Spinal cord (tissue), 10 donors: Measurements from ENCODE around the gene PSMC3IP. TPM values are rescaled to one million over a fixed set of nuclear protein-coding genes. Genes with fewer than 3 reads are reported as not detected.
A peak's percentile ranks its signal among the peaks of the same experiment; 100 is the strongest.
"Not testable (repeated sequence)": the region's sequence is repeated elsewhere in the genome, so short reads cannot be mapped to it uniquely, and the experiment has no call there.

ENCODE experiments used
- DNase-seq, 6 donors: peaks; one replicate each; pipeline versions ENCODE4 v3.0.0 to v3.0.0-alpha.2; 2013 to 2015; ENCODE audit warnings: low spot score in 6 of 6, low read depth in 4 of 6
- H3K27ac ChIP-seq: one replicate; pipeline ENCODE4 v1.5.1; 2013; ENCODE audit warnings: low read depth, low read length, control low read depth
- H3K27me3 ChIP-seq: one replicate; pipeline ENCODE4 v1.6.1; 2013; ENCODE audit warnings: low read length; ENCODE audit not compliant: control insufficient read depth, insufficient read depth
- H3K36me3 ChIP-seq: one replicate; pipeline ENCODE4 v1.6.1; 2013; ENCODE audit warnings: low read length; ENCODE audit not compliant: control insufficient read depth, insufficient read depth
- H3K4me1 ChIP-seq: one replicate; pipeline ENCODE4 v1.6.1; 2013; ENCODE audit warnings: low read length; ENCODE audit not compliant: control insufficient read depth, insufficient read depth
- H3K4me3 ChIP-seq: one replicate; pipeline ENCODE4 v1.5.1; 2013; ENCODE audit warnings: low read depth, low read length, control low read depth
- H3K9me3 ChIP-seq: one replicate; pipeline ENCODE4 v1.6.1; 2013; ENCODE audit warnings: low read length; ENCODE audit not compliant: control insufficient read depth, insufficient read depth
- WGBS: methylation state at CpG from one replicate; pipeline ENCODE4 v1.1.5; 2013; ENCODE audit warnings: missing lambda C conversion rate; ENCODE audit not compliant: insufficient coverage; 5-methylcytosine and 5-hydroxymethylcytosine counted together
- polyA plus RNA-seq, 2 donors: library from polyadenylated mRNA; unstranded; fragments of 120-200 nt; gene quantifications; one replicate each; pipeline ENCODE4 v1.2.1, GENCODE V29; 2013; ENCODE audit not compliant: insufficient read length in 2 of 2
- total RNA-seq, 2 donors: library from RNA; depleted of rRNA in 1 of 2; stranded (reverse); fragments of 120-200 nt in 1 of 2; fragments of >200 nt in 1 of 2; gene quantifications; one replicate each; pipeline versions ENCODE4 v1.2.3 to v1.2.4, GENCODE V29; 2013 to 2014
- donor health status: healthy.

The PSMC3IP gene
- total and polyA plus RNA-seq, 4 donors = 5.9 to 24.1 (median 14.1) TPM

DNA sequence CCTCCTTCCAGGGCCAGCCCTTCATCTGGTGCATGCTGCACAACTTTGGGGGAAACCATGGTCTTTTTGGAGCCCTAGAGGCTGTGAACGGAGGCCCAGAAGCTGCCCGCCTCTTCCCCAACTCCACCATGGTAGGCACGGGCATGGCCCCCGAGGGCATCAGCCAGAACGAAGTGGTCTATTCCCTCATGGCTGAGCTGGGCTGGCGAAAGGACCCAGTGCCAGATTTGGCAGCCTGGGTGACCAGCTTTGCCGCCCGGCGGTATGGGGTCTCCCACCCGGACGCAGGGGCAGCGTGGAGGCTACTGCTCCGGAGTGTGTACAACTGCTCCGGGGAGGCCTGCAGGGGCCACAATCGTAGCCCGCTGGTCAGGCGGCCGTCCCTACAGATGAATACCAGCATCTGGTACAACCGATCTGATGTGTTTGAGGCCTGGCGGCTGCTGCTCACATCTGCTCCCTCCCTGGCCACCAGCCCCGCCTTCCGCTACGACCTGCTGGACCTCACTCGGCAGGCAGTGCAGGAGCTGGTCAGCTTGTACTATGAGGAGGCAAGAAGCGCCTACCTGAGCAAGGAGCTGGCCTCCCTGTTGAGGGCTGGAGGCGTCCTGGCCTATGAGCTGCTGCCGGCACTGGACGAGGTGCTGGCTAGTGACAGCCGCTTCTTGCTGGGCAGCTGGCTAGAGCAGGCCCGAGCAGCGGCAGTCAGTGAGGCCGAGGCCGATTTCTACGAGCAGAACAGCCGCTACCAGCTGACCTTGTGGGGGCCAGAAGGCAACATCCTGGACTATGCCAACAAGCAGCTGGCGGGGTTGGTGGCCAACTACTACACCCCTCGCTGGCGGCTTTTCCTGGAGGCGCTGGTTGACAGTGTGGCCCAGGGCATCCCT, 34.1 kb downstream of the PSMC3IP start:
- DNase-seq = no peak
- H3K4me3 ChIP-seq = no peak overlapping the region
- 91% methylated on average over 39 of the region's 39 CpGs for WGBS
- H3K4me1 ChIP-seq = peaks cover 8% of the 10 kb centered on the region
- H3K36me3 ChIP-seq = peaks cover 69% of the 10 kb centered on the region
- H3K27ac ChIP-seq = no peak overlapping the region
- no peaks in the 10 kb centered on the region for H3K27me3 ChIP-seq
- H3K9me3 ChIP-seq = no peaks in the 10 kb centered on the region

DNA sequence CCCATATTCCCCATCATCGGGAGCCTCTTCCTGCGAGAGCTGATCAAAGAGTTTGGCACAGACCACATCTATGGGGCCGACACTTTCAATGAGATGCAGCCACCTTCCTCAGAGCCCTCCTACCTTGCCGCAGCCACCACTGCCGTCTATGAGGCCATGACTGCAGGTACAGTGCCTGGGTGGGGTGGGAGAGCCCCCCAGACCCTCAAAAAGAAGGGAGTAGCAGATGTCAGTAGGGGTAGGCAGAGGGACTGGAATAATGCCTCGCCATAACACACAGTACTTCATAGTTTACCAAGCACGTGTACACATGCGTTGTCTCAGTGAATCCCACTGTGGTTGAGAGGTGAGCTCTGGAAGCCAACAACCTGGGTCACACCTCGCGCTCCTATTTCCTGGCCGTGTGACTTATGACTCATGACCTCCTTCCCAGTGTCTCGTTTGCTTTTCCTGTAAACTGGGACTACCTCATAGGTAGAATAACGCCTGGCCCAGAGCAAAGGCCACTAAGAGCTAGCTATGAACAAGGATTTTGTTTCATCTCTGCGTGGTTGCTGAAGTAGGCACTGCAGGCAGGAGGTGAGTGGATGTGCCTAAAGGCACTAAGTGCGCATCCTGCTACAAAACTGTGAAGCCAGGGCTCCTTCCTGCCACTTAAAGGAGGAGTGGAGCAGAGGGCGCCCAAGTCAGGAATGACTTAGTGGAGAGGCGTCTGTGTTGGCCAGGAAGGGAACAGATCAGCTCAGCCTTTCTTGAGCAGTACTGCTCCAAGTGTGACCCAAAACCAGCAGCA, 36.3 kb downstream of the PSMC3IP start:
- 93% methylated on average over 11 of the region's 17 CpGs for WGBS
- H3K4me1 ChIP-seq = peaks cover 14% of the 10 kb centered on the region
- H3K9me3 ChIP-seq = no peaks in the 10 kb centered on the region
- H3K27ac ChIP-seq = no peak overlapping the region
- peaks cover 66% of the 10 kb centered on the region for H3K36me3 ChIP-seq
- H3K4me3 ChIP-seq = no peak overlapping the region
- no peaks in the 10 kb centered on the region for H3K27me3 ChIP-seq
- no peak for DNase-seq

DNA sequence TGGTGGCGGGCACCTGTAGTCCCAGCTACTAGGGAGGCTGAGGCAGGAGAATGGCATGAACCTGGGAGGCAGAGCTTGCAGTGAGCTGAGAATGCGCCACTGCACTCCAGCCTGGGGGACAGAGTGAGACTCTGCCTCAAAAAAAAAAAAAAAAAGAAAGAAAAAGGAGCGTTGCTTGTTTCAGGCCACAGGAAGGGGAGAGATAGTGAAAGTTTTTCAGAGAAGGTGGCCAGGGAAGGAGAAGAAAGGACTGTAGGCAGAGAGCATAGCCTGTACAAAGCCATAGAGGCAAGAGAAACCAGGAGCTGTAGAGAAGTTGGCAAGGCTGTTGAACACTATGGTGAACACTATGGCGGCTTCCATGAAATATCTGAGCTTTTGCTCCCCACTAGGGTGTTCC, 37.0 kb downstream of the PSMC3IP start:
- not testable (repeated sequence) for H3K4me3 ChIP-seq, H3K9me3 ChIP-seq, H3K27ac ChIP-seq, DNase-seq, H3K27me3 ChIP-seq
- H3K36me3 ChIP-seq = peaks cover 66% of the 10 kb centered on the region
- peaks cover 19% of the 10 kb centered on the region for H3K4me1 ChIP-seq
- WGBS = 95% methylated on average over 4 of the region's 4 CpGs

DNA sequence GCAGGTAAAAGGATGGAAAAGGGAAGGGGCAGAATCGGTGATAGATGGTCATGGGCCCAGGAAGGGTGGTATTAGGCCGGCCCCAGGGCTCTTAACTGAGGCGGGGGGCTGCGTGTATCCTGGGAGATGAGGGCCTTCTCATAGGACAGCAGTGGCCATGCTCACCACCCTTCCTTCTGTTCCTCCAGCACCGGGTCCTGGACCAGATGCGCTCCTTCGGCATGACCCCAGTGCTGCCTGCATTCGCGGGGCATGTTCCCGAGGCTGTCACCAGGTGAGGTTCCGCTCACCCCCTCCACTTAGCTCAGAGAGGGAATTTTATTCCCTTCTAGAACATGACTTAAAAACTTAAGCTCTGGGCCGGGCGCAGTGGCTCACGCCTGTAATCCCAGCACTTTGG, 39.0 kb downstream of the PSMC3IP start:
- H3K4me3 ChIP-seq = no peak overlapping the region
- peaks cover 55% of the 10 kb centered on the region for H3K36me3 ChIP-seq
- H3K27me3 ChIP-seq = no peaks in the 10 kb centered on the region
- H3K27ac ChIP-seq = no peak overlapping the region
- H3K9me3 ChIP-seq = no peaks in the 10 kb centered on the region
- peaks cover 26% of the 10 kb centered on the region for H3K4me1 ChIP-seq
- 97% methylated on average over 10 of the region's 14 CpGs for WGBS
- DNase-seq = no peak

DNA sequence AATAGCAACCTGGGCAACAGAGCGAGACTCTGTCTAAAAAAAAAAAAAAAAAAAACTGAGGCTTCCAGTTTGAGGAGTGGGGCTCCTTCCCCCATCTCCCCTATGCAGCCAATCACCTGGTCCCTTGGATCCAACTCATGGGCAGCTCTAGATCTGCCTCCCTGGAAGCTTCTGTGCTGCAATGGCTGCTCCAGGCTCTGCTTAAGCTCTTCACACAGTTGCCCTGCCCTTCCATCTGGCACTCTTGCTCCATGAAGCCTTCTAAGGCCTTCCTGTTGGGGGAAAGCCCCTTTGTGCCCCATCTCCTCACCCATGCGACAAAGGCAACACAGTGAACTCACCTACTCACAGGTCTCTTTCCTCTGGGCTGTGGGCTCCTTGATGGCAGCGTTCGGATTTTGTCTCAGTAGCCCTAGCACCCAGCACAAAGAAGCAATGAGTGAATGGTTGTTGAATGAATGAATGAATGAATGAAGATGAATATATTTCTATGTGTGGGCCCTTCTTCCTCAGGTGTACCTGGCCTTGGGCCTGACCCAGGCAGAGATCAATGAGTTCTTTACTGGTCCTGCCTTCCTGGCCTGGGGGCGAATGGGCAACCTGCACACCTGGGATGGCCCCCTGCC, 39.6 kb downstream of the PSMC3IP start:
- no peak for DNase-seq
- Histone ChIP-seq H3K4me3 (no peak overlapping the region), H3K4me1 (peaks cover 26% of the 10 kb centered on the region), H3K9me3 (no peaks in the 10 kb centered on the region), H3K36me3 (peaks cover 50% of the 10 kb centered on the region), H3K27ac (no peak overlapping the region), H3K27me3 (no peaks in the 10 kb centered on the region)
- 100% methylated on average over 3 of the region's 5 CpGs for WGBS

DNA sequence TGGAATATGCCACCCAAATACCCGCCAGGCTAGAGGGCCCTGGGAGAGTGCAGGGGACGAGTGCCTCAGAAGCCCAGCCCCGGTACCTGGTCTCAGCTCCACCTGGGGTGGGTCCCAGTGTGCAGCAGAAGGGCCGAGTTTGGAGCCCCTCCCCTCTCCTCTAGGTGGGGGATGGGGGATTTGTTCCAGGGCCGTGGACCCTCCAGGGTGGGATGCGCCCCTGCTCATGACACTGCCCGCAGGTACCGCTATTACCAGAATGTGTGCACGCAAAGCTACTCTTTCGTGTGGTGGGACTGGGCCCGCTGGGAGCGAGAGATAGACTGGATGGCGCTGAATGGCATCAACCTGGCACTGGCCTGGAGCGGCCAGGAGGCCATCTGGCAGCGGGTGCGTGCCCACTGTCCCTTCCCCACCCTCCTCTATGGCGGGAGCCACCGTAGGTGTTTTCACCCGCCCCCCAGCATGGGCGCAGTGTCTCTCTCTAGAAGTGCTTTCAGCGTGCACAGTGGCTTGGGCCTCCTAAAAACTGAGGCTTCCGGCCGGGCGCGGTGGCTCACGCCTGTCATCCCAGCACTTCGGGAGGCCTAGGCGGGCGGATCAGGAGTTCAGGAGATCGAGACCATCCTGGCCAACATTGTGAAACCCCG, 40.2 kb downstream of the PSMC3IP start:
- Histone ChIP-seq H3K27me3 (no peaks in the 10 kb centered on the region), H3K27ac (peak overlapping the region; percentile 8), H3K4me3 (peak overlapping the region; percentile 54), H3K4me1 (peaks cover 26% of the 10 kb centered on the region), H3K36me3 (peaks cover 43% of the 10 kb centered on the region), H3K9me3 (no peaks in the 10 kb centered on the region)
- 91% methylated on average over 20 of the region's 31 CpGs for WGBS
- no peak for DNase-seq

DNA sequence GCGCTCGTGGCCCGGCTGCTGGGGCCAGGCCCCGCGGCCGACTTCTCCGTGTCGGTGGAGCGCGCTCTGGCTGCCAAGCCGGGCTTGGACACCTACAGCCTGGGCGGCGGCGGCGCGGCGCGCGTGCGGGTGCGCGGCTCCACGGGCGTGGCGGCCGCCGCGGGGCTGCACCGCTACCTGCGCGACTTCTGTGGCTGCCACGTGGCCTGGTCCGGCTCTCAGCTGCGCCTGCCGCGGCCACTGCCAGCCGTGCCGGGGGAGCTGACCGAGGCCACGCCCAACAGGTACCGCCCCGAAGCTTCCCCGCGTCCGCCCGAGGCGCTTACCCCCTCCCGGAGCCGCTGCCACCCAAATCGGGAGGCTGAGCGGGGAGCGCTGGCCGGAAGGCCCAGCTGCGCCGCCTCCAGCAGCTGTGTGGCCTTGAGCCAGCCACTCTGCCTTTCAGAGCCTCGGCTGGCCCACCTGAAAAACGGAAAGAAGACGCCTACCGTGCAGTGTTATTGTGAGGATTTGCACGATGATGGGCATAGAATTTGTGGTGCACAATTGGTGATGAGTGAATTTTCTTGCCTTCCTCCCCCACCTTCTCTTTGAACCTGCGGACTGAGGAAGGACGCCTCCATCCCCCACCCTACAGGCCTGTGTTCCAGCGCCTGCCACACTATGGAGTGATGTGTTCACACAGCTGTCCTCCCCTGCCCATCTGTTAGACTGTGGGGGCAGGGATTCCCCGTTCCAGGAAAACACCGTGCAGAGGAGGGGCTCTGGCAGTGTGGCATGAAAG, 41.0 kb downstream of the PSMC3IP start:
- under 1% methylated on average over 58 of the region's 65 CpGs for WGBS
- Histone ChIP-seq H3K9me3 (no peaks in the 10 kb centered on the region), H3K36me3 (peaks cover 36% of the 10 kb centered on the region), H3K27me3 (no peaks in the 10 kb centered on the region), H3K27ac (peak overlapping the region; percentile 8), H3K4me3 (peak overlapping the region; percentile 54), H3K4me1 (peaks cover 26% of the 10 kb centered on the region)
- DNase-seq = peak in 3 of 6 donors; percentile 33 to 81 (median 72)

DNA sequence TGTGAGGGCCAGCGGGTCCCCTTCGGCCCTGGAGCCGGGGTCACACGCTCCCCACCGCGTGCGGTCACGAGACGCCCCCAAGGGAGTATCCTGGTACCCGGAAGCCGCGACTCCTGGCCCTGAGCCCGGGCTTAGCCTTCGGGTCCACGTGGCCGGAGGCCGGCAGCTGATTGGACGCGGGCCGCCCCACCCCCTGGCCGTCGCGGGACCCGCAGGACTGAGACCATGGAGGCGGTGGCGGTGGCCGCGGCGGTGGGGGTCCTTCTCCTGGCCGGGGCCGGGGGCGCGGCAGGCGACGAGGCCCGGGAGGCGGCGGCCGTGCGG, 41.5 kb downstream of the PSMC3IP start, which contains the start of gene NAGLU:
Gene NAGLU, plus strand, starts transcription at position 194 of the 324 bp plus-strand sequence. Its CDS starts 32 bp downstream, at position 226.
- under 1% methylated on average over 40 of the region's 40 CpGs for WGBS
- H3K27ac ChIP-seq = peak within 1 kb of the TSS; percentile 78
- peak in 5 of 6 donors; percentile 76 to 96 (median 89) for DNase-seq
- no peaks in the 10 kb centered on the region for H3K27me3 ChIP-seq
- peak within 1 kb of the TSS; percentile 54 for H3K4me3 ChIP-seq
- H3K36me3 ChIP-seq = peaks cover 31% of the 10 kb centered on the region
- peaks cover 26% of the 10 kb centered on the region for H3K4me1 ChIP-seq
- H3K9me3 ChIP-seq = no peaks in the 10 kb centered on the region
